Vagina (tissue), 2 donors: Measurements from ENCODE around the gene SETBP1.

Experiments used
- POLR2AphosphoS5 ChIP-seq, 2 donors: sonication (generic); formaldehyde crosslinking; IDR thresholded peaks; one replicate each; pipeline ENCODE4 v1.9.0; 2017; ENCODE audit warnings: antibody characterized with exemption in 2 of 2, mild to moderate bottlenecking in 2 of 2, low read depth in 1 of 2; ENCODE audit not compliant: insufficient read depth in 1 of 2
- TF ChIP-seq, protein P1 (sequence below), 3 experiments: fragments of 450-650 bp in 2 of 3; fragments of 200-600 bp in 1 of 3; sonication (generic) in 1 of 3; IDR thresholded peaks; one replicate each; pipeline ENCODE4 v1.5.1; 2017 to 2019; ENCODE audit warnings: antibody characterized with exemption in 3 of 3, mild to moderate bottlenecking in 2 of 3, moderate library complexity in 2 of 3

DNA sequence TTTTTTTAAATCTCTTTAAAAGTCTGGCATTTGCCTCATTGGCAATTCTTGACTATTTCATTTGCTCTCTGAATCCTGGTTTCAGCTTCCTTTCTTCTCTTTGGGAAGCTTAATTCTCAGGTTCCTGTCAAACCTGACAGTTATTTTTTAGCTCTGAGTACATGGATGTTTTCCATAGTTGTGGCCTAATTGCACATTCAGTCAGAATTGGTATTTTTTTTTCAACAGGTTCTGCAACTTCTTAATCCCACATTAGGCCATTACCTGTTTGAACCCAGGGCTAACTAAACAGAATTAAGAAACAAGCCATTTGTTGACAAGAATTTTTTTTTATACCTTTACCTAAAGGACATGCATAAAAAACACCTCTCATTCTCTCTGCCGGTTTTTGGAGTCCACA lies 338.8 kb downstream of the SETBP1 start:
- TF ChIP-seq POLR2AphosphoS5 (IDR thresholded peaks at IDR 0.05; ENCODE audit: insufficient read depth in 1 of 2, low read depth in 1 of 2): no peak
- TF ChIP-seq, protein P1, sequence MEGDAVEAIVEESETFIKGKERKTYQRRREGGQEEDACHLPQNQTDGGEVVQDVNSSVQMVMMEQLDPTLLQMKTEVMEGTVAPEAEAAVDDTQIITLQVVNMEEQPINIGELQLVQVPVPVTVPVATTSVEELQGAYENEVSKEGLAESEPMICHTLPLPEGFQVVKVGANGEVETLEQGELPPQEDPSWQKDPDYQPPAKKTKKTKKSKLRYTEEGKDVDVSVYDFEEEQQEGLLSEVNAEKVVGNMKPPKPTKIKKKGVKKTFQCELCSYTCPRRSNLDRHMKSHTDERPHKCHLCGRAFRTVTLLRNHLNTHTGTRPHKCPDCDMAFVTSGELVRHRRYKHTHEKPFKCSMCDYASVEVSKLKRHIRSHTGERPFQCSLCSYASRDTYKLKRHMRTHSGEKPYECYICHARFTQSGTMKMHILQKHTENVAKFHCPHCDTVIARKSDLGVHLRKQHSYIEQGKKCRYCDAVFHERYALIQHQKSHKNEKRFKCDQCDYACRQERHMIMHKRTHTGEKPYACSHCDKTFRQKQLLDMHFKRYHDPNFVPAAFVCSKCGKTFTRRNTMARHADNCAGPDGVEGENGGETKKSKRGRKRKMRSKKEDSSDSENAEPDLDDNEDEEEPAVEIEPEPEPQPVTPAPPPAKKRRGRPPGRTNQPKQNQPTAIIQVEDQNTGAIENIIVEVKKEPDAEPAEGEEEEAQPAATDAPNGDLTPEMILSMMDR (IDR thresholded peaks at IDR 0.05): no peak
